BE2C (cell line): ENCODE data around the gene RADIL.

Experiments
- DNase-seq: peaks from one replicate; pipeline ENCODE4 v3.0.0-alpha.2; 2020
- H3K27me3 ChIP-seq: fragments of 250-450 bp; sonication (Bioruptor Pico); 2 replicates; pipeline ENCODE4 v1.5.1; 2020; ENCODE audit warnings: mild to moderate bottlenecking
- H3K36me3 ChIP-seq: fragments of 250-450 bp; sonication (Bioruptor Pico); 2 replicates; pipeline ENCODE4 v1.5.1; 2020; ENCODE audit warnings: mild to moderate bottlenecking
- H3K4me1 ChIP-seq: fragments of 250-450 bp; sonication (Bioruptor Pico); 2 replicates; pipeline ENCODE4 v1.5.1; 2020
- H3K4me3 ChIP-seq: 2 replicates; pipeline ENCODE4 v1.5.1; 2011; ENCODE audit warnings: low read depth, low read length
- H3K9me3 ChIP-seq: fragments of 250-450 bp; sonication (Bioruptor Pico); 2 replicates; pipeline ENCODE4 v1.5.1; 2020
- TF ChIP-seq, protein P1 (sequence below): IDR thresholded peaks from 2 replicates; pipeline ENCODE4 v1.5.1; 2012; ENCODE audit warnings: mild to moderate bottlenecking, low read depth, low read length

The RADIL gene

DNA sequence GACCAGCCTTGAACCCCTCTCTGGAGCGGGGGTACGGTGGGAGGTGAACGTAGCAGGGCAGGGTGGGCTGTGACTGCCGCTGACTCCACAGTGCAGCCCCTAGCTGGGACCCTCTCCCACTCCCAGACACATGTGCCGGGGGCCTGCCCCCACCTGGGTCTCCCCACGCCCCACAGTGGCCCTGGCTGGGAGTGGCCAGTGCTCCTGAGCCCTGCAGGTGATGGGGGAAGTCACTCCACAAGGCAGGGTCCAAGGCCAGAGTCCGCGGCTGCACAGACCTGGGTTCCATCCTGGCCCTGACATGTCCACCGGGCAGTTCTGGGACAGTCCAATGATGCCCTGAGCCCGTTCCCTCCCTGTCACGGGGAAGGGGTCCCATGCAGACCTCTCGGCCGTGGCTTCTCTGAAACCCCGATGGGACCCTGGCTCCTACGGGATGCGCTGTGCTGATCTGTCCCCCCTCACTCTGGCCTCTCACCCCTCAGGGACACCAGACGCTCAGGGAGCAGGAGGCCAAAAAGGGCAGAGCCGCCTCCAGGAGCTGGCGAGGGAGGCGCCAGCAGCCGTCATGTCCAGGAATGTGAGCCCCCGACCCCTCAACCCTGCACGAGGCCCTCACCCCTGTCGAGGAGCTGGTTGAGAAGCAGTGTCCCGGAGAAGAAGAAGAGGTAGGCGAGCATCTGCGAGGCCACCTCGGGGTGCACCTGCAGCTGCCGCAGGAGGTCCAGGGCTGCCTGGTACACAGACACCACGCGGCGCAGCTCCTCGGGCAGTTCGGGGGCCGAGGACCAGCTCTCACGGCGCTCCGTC, 67.7 kb downstream of the RADIL start:
- DNase-seq = no peak
- H3K27me3 ChIP-seq = no peaks in the 10 kb centered on the region
- H3K4me3 ChIP-seq = no peak overlapping the region
- no peaks in the 10 kb centered on the region for H3K9me3 ChIP-seq
- TF ChIP-seq, protein P1, sequence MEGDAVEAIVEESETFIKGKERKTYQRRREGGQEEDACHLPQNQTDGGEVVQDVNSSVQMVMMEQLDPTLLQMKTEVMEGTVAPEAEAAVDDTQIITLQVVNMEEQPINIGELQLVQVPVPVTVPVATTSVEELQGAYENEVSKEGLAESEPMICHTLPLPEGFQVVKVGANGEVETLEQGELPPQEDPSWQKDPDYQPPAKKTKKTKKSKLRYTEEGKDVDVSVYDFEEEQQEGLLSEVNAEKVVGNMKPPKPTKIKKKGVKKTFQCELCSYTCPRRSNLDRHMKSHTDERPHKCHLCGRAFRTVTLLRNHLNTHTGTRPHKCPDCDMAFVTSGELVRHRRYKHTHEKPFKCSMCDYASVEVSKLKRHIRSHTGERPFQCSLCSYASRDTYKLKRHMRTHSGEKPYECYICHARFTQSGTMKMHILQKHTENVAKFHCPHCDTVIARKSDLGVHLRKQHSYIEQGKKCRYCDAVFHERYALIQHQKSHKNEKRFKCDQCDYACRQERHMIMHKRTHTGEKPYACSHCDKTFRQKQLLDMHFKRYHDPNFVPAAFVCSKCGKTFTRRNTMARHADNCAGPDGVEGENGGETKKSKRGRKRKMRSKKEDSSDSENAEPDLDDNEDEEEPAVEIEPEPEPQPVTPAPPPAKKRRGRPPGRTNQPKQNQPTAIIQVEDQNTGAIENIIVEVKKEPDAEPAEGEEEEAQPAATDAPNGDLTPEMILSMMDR = no peak
- H3K36me3 ChIP-seq = no peaks in the 10 kb centered on the region
- no peaks in the 10 kb centered on the region for H3K4me1 ChIP-seq

GRCh38 chr7:4815121-4815520, 68.4 kb downstream of the RADIL start:
- no peak for DNase-seq
- H3K4me1 ChIP-seq = no peaks in the 10 kb centered on the region
- H3K27me3 ChIP-seq = no peaks in the 10 kb centered on the region
- H3K36me3 ChIP-seq = no peaks in the 10 kb centered on the region
- TF ChIP-seq, protein P1 = no peak
- H3K9me3 ChIP-seq = no peaks in the 10 kb centered on the region
- no peak overlapping the region for H3K4me3 ChIP-seq

DNA sequence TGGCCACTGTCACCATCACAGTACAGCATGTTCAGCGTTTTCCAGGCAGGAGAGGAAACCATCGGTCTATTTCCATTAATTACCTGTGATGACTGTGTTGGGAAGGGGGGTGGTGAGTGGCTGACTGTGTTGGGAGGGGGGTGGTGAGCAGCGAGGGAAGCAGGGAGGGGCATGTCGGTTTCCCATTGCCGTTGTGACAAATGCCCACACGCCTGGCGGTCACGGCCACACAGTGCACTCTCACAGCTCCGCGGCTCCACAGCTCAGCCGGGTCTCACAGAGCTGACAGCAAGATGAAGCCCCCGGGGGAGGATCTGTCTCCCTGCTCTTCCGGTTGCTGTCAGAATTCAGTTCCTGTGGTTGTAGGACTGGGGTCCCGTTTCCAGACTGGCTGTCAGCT, 69.1 kb downstream of the RADIL start:
- H3K4me1 ChIP-seq = no peaks in the 10 kb centered on the region
- no peaks in the 10 kb centered on the region for H3K9me3 ChIP-seq
- H3K4me3 ChIP-seq = no peak overlapping the region
- TF ChIP-seq, protein P1 = no peak
- H3K27me3 ChIP-seq = no peaks in the 10 kb centered on the region
- H3K36me3 ChIP-seq = no peaks in the 10 kb centered on the region
- no peak for DNase-seq

- Histone ChIP-seq H3K27me3 (no peaks in the 10 kb centered on the region), H3K4me3 (no peak overlapping the region), H3K4me1 (no peaks in the 10 kb centered on the region), H3K36me3 (no peaks in the 10 kb centered on the region), H3K9me3 (no peaks in the 10 kb centered on the region)
- DNase-seq = no peak
- TF ChIP-seq, protein P1 = no peak
Measured at GRCh38 chr7:4809666-4810065, 73.8 kb downstream of the RADIL start.

DNA sequence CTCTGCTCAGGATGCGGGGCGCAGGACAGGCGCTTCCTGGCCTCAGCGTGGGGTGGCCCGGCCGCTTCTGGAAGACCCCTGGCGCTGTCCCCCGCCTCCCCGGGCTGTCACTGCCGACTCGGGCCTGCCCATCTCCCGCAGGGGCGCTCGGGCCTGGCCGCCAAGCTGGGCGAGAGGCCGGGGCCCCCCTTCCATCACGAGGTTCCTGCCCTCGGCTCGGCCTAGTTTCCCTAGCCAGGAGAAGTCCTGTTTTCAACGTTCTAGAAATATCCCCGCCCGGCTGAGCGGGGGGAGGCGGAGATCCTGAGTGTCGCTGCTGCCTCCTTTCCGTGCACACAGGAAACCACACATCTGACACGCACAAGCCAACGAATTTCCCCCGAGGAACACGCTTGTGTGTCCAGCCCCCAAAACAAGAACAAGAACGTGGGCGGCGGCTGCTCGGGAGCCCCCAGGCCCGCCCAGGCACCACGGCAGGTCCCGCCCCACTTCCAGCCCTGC, 74.4 kb downstream of the RADIL start:
- Histone ChIP-seq H3K4me3 (no peak overlapping the region), H3K4me1 (no peaks in the 10 kb centered on the region), H3K27me3 (no peaks in the 10 kb centered on the region), H3K9me3 (no peaks in the 10 kb centered on the region), H3K36me3 (no peaks in the 10 kb centered on the region)
- no peak for DNase-seq
- TF ChIP-seq, protein P1 = no peak

DNA sequence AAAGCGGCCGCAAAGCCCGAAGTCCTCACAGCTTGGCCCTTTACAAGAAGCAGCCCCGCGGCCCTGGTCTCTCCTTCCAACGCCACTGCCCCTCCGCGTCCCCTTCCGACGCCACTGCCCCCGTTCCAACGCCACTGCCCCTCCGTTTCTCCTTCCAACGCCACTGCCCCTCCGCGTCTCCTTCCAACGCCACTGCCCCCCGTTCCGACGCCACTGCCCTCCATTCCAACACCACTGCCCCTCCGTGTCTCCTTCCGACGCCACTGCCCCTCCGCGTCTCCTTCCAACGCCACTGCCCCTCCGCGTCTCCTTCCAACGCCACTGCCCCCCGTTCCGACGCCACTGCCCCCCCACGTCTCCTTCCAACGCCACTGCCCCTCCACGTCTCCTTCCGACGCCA, 75.0 kb downstream of the RADIL start:
- no peak for DNase-seq
- Histone ChIP-seq H3K27me3 (no peaks in the 10 kb centered on the region), H3K4me3 (no peak overlapping the region), H3K9me3 (no peaks in the 10 kb centered on the region), H3K4me1 (no peaks in the 10 kb centered on the region), H3K36me3 (no peaks in the 10 kb centered on the region)
- TF ChIP-seq, protein P1 = no peak
